Measurements from ENCODE around the gene SH3PXD2A.

Gene SH3PXD2A

DNA sequence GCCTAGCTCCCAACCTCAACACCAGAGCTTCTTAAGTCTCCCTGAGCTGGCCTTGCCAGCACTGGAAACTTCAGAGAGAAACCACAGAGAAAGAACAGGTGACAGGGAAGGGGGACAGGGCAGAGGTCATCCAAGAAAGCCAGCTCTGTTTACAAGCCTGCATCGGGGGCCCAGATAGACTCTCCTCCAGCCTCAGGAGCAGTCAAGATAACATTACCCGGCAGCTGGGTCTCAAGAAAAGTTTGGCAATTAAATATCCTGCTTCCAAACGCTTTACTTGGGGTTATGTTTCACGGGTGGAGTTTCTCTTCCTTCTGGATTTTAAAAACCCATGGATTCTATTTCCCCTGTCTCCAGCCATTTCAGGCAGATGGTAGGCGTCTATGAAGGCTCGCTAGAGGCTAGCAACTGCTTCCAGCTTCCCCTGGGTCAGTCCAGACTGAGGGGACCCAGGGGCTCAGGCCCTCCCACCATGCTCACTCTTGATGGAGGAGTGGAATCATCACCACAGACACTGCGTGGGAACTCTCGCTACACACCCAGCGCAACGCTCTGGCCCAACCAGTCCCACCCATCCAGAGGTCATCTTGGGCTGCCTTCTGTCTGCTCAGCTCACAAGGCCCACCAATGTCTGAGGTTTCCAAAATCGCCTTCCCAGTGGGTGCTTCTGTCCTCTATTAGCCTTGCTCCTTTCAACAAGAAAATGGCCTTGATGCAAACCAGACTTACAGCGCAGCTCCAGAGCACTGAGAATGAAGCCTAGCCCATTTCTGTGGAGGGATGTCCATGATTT, 48.8 kb downstream of the SH3PXD2A start:
- DNase-seq: no peak

DNA sequence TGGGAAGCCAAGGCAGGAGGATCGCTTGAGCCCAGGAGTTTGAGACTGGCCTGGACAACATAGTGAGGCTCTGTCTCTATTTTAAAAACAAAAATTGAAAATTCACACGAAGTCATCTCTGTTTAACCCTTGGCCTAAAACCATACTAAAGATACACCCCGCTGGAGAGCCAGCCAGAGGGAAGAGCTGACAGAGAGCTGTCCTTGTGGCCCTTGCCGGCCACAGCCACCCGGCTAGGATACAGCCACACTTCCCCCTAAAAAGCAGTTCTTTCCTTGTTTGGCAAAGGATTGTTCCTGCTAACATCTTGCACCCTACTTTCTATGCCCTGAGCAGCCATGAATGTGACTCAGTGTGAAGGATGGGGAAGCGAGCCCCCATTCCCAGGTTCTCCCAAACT, 49.6 kb downstream of the SH3PXD2A start:
- DNase-seq: no peak

DNA sequence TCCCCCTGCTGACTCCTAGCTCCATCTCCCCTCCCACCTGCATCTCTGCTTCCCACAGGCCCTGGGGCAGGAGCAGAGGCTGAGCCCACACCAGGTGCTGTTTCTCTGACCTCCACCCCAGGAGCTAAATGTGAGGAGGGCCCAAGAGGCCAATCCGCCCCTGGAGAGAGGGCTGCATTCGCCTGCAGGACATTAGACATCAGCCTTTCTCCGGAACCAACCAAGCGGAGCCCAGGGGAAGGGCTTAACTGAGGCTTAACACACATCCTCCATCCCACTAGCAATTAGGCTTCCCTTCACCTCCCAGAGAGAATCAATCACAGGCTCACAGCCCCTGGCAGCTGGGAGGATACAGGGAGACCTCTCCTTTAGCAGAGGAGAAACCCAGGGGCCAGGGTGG, 50.5 kb downstream of the SH3PXD2A start:
- DNase-seq: no peak

DNA sequence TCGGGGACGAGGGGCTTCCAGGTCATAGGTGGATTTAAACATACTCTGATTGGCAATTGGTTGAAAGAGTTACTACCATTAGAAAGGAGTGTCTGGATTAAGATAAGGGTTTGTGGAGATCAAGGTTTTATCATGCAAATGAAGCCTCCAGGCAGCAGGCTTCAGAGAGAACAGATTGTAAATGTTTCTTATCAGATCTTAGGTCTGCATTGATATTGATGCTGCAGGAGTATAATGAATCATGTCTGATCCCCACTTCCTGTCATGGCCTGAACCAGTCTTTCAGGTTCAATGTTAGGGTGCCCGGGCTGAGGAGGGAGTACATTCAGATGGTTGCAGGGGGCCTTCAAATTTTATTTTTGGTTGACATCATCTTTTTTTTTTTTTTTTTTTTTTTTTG, 51.4 kb downstream of the SH3PXD2A start:
- DNase-seq: no peak

DNA sequence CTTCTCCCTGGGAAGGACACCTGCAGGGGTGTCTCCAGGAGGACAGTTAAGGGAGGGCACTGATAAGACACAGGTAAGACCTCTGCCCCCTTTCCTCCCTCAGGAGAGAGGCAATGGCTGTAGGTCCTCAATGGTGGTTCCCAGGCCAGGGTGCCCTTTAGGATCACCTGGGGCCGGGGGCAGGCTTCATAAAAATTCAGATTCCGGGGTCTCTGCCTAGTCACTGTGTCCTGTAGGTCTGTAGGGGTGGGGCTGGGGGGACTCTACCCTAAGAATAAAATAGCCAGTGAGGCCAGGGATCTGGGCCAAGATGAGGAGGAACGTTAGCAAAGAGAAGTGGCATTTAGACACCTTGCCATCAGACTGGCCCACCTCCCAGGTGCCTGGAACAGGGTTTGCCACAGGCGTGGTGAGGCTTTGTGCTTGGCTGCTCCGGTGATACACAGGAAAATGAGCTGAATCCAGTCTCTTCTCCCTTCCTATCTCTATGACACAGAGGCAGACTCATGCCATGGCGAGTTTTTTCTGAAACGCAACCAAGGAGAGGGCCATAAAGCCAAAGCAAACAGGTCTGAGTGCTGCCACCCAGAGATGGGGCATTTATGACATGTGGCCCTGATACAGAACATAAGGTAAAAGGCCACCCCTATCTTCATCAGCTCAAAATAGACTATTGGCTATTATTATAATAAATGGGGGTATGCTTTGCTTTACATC, 52.6 kb downstream of the SH3PXD2A start:
- DNase-seq: no peak

DNA sequence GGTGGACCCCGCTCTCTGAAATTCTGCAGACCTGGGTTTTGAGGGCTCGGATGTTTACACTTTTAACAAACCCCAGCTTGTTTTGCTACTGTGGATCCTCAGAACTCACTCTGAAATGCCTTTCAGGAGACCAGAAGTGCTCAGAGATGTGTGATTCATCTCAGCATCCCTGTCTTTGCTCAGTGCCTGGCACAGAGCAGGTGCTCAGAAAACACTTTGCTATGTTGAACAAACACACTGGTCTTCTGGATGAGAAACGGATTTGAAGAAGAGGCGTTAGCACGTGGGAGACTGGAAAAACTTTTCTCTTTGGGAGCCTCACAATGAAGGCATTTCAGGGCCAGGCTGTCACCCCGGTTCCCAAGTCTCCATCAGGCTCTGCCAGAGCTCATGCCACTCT, 53.3 kb downstream of the SH3PXD2A start:
- no peak for DNase-seq

DNA sequence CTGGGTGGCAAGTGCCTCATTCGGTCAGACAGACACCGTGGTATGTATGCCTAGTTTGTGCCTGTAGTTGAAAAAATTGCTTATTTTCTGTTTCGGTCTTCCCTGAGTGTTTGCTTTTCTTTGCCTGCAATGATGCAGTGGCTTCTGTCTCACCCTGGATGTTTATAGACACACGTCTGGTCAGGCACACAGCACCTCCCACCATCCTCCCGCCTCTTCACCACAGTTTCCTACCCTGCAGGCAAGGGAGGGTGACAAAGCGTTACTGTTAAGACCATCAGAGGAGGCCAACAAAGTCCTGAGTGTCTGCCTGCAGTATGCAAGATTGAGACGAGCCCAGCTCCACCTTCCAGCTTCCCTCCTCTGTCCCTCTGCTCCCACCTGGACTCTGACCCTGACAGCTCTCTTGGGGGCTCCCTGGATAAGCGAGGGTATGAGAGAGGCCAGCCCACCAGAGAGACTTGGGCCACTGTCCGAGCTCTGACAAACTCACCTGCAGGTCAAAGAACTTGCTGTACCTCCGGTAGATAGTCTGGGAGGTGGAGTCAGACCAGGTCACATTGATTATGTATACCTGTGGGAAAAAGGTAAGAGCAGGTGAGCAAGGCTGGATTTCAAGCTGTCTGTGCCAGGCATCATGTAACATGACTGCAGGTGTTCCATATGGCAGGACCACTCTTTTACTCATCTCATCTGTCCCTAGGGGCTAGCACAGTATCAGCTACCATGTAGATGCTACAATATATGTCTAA, 54.4 kb downstream of the SH3PXD2A start:
- DNase-seq: no peak

DNA sequence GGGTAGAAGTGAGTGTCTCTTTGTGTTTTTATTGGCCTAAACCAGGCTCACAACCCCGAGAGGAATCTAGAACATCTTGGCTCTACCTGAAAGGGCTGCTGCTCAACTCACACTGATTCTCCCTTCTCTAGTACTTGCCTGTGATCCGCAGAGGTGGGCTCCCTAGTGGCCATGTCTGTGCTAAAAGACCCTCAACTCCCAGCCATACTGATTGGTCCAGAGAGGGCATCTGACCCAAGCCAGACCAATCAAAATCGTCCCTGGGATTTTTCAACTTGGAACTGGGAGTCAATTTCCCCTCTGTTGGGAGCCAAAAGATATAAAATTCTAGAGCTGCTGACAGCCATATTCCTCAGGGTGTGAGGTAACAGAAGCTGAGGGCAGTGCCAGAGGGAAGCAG, 55.3 kb downstream of the SH3PXD2A start:
- DNase-seq: no peak

DNA sequence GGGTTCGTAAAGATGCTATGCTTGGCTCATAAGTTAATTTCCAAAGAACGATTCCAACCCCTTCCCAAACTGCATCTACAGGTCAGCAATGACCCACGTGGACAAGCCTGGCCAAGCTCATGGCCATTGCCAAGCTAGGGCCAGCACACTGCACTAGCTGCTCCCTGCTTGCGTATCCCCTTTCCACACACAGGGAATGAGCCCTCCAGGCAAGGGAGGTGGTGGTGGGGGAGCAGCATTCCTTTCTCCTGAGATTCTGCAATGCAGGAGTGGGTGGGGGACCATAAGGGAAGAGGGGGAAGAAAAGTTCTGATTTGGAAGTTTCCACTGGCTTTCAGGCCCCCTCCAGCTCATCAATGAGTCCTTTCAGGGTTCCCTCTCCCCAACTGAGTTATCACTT, 56.0 kb downstream of the SH3PXD2A start:
- DNase-seq: no peak

DNA sequence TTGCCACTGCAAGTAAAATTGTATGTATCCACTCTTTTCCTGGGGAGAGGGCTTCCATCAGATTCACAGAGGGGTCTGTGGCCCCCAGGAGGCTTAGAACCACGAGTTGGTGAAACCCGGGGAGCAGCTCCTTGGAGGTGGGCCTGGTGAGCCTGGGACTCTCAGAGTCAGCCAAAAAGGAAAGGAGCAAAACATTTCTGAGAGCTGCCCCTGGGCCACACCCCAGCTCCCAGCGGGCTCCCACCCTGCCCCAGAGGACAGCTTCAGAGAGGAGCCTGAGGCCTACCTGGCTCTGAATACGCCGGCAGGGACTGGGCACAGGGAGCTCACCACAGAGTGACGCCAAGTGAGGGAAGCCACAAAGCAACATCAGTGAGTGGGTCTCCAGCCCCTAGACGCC, 56.9 kb downstream of the SH3PXD2A start:
- DNase-seq: no peak

DNA sequence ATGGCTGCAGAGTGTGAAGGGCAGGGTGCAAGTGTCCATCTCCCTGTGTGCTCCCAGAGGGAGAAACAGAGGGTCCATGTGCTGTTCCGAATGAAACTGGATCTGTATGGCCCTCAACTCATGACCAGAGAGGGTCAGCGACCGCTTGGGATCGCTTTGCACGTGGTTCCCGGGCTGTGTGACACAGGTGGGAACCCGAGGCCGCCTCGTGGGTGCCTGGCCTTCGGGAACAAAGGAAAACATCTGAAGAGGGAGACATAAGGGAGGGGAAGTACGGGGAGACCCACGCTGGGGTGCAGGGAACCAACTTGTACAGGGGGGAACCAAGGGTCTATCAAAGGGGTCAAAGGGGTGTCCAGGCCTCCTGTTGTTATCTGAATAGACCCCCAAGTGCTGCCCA, 57.5 kb downstream of the SH3PXD2A start:
- no peak for DNase-seq

DNA sequence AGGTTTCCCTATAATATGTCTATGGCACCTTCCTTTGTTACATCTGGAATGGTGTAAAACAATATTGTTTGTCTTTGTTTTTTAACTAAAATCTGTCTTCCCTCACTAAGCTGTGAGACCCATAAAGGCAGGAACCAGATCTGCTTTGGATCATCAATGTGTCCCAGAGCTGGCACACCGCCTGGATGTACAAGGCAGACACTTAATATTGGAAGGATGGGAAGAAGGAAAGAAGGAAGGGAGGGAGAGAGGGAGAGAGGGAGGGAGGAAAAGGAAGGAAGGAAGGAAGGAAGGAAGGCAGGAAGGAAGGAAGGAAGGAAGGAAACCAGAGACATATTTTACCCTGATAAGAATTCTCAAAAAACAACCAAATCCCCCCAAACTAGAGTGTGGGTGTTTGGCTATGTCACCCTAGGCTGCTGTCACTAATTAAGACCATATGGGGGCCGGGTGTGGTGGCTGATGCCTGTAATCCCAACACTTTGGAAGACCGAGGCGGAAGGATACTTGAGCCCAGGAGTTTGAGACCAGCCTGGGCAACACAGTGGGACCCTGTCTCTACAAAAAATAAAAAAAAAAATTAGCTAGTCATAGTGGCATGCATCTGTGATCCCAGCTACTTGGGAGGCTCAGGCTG, 59.6 kb downstream of the SH3PXD2A start:
- no peak for DNase-seq

DNA sequence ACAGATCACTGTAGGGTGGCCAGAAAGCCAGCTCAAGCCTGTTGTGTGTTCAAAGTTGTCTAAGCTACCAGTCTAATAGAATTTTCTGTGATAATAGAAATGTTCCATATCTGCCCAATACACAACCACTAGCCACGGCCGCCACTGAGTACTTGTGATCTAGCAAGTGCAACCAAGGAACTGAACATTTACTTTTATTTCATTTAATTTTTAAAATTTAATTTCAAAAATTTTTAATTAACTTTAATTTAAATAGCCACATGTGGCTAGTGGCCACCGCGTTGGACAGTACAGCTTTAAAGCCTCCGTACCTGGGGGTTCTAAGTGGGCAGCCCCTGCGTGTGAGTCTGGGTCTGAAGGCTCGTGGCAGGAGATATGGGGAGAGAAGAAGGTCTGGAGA, 60.4 kb downstream of the SH3PXD2A start:
- DNase-seq: no peak

DNA sequence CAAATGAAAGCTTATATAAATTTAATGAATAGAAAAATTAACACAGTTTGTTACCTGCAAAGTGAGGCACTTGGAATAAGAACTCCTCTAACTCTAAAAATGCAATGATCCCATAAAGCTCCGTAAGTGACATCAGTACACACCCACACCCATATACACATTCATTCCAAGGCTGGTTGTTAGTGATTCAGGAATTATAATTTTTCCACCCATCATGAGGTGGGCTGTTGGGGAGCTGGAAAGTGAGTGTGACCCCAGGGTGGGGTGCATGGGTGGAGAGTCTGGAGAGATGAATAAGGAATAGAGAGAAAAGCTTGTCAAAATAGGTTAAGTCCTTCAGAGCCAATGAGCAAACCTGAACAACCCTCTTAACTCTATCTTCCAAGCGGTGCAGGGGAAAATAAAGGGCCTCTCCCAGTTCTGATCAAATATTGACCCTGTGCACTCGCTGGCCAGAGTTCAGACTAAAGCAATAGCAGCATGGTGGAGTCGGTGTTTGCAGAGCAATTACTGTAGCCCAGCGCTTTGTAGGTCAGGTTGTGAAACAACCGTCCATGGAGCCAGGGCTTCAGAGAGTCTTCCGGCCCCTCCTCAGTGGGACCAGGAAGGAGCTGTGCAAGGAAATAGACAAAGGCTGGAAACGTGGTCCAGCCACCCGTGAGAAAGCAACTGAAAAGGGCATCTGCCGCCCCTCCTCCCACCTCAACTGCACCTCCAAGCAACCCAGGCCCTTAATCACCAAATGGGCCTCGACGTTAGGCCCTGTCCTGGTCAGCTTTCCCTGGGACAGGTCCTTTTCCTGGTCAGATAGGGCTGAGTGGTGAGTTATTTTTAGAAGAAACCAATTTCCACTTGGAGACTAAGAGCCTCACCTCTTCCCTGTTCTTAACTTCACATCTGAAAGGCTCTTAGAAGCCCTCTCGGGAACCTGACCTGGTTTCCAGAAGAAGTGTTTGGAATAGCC, 61.2 kb downstream of the SH3PXD2A start:
- no peak for DNase-seq

DNA sequence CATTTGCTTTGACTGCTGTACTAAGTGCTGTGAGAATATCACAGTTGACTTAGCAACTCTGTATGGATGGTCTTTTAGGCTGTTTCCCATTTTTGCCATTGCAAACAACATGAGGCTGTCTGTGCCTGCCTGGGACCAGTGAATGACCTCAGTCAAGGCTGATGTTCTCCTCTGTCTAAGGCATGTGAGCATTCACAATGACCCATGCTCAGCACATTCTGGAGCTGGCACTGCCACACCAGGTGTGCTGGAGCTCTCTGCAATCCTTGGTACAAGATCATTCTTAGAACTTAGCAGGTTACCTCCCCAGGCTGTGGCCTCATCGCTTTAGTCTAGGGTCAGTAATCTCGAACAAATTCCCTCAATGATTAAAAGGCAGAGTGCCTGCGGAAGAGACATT, 61.9 kb downstream of the SH3PXD2A start:
- DNase-seq: no peak

DNA sequence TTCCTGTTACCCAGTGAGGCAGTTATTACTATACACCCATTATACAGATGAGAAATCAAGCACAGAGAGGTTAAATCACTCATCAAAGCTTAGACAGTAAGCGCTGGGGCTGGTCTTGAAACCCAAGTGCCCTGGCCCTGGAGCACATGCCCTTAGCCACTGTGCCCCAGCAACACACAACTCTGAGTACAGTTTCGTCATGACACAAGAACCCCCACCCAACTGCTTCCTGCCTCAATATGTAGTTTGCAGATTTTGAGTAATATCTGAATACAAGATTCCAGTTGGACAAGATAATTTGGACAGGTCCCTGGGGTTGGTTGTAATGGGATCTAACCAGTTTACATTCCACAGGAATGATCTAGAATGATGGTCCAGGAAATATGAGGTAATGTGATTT, 62.8 kb downstream of the SH3PXD2A start:
- no peak for DNase-seq

DNA sequence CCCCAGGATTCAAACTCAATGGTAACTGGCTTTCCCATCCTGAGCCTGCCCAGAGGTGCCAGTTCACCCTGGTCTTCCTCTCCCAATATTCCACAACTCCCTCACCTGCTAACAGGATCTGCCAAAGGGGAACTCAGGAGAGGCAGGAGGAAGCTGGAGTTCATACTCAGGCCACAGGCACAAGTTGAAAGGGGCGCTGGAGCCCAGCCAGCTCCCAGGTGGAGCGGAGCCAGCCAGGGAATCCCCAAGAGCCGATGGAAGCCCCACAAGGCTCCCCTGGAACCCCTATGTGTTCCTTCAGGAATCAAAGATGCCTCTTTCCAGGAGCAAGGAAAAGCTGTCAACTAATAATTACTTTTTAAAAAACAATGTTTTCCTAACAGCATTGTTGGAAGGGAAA, 63.5 kb downstream of the SH3PXD2A start:
- DNase-seq: no peak

DNA sequence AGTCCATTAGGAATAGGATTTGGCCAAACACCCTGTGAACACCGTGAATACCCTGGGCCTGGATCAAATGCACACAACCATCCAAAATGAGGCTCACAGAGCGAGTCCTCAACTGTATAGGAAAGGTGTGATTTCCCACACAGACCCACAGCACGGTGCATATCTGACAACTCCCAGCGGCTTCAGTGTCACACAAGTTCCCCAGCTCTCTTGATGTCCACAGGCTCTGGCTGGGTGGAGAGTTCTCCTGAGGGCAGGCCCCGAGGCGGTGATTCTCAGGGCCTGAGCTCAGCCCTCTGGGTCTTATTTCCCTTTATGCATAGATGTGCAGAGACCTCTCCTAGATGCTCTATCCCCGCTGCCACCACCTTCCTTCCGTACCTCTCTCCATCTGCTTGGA, 64.1 kb downstream of the SH3PXD2A start:
- no peak for DNase-seq

DNA sequence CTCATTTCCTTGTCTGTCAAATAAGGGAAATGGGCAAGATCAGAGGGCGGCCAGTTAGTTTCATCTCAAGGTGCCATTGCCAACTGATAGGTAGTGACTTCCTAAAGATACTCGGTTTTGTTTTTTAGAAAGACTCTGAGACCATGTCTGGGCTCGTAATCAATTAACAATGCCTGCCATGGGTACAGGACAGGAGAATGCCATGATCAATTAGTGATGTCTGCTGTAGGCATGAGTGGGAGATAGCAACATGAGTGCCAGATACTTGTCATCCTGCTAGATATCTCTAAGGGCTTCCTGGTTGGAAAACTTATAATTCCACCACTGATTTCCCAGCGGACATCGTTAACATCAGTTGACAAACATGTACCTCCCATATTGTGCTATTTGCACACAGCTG, 64.8 kb downstream of the SH3PXD2A start:
- DNase-seq: no peak

DNA sequence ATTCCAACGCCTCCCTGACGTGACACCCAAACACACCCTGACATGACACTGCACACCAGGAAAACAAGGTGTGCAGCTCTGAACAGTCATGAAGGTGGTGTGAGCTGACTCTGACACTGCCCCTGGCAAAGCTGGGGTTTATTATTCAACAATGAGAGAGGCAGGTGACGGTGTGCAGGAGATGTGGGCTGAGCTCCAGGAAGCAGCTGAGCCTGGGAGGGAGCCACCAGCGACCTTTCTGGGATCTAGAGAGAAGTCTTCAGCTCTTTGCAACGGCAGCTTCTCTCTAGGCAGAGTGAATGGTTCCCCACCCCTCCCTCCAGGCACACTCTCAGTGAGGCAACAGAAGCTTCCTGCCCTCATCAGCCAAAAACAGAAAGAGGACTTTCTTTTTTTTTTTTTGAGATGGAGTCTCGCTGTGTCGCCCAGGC, 65.6 kb downstream of the SH3PXD2A start:
- DNase-seq: no peak

DNA sequence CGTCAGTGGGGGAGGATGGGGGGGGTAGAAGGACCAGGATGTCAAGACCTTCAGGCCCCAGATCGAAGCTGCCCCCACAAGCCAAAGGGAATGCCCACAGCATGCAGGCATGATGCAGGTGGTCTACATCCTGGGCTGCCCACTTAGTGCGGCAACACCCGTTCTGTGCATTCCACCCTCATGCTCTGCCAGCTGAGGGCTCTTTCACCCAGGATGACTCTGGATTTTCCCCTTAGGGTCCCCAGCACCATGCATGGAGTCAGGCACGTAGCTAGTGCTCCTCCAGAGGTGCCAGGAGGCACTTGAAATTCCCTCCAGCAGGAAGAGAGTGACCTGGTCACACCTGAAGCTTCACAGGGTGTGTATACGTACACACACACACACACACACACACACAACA, 66.2 kb downstream of the SH3PXD2A start:
- DNase-seq: no peak

DNA sequence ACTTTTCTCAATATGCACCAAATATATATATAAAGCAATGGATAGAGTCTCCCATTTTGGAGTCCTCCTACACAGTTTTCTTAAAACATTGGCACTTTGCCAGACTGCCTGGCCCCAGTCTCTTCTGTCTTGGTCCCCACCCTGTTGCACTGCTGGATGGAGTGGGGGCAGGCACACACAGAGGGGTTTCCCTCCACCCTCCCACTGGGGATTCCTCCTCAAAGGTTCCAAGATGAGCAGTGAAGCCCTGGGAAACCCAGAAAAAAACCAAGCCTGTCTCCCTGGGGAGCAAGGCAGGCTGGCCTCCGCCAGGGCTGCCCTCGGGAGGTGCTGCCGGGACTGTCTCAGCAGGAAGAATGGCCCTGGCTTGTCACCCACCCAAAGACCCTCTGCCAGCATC, 68.0 kb downstream of the SH3PXD2A start:
- DNase-seq: no peak

All from COR-L47 (cell line).